GM20000 (cell line): ENCODE results near the gene VIPAS39.

Experiments
- DNase-seq: peaks from one replicate; pipeline ENCODE4 v3.0.0; 2012; ENCODE audit warnings: low spot score
- TF ChIP-seq, protein P1 (sequence below): IDR thresholded peaks from 2 replicates; pipeline ENCODE4 v1.5.1; 2012; ENCODE audit warnings: mild to moderate bottlenecking, control low read depth; ENCODE audit errors: extremely low read depth, missing control alignments

VIPAS39 gene

DNA sequence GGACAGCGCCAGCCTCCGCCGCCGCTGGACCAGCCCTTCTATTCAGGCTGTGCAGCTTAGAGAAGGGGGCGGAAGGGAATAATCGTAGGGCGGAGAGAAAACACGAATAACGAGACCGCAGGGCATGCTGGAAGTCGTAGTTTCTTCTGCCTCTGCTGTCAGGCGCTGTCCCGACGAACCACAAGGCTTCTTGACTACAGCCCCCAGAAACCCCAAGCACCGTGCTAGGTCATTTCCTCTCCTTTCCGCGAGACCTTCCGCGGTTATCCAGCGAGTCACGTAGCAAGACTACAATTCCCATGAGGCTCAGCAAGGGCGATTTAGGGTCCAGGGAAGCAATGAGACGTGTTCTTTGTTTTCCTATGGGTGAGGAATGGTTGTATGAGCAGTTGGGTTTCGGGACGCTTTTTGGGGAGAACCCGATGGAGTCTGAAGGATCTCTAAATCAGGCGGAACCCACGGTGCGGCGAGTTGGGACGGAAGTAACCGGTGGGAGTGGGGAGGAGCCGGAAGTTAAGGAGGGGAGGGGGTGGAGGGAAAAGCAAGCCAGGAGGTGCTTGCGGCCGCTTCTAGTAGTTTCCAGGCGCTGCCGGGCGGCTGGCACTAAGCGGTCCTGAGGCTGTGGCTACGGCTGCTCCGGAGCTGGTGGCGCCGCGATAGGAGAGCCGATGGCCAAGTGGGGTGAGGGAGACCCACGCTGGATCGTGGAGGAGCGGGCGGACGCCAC, at the start of gene VIPAS39, which contains the start of gene AHSA1:
TSS of gene VIPAS39 (minus strand) at position 80 of the 727 bp plus-strand sequence. CDS start 3,499 bp downstream, outside the sequence.
TSS of gene AHSA1 (plus strand) at position 572 of the 727 bp plus-strand sequence. CDS start at position 669, 97 bp downstream.
- TF ChIP-seq, protein P1, sequence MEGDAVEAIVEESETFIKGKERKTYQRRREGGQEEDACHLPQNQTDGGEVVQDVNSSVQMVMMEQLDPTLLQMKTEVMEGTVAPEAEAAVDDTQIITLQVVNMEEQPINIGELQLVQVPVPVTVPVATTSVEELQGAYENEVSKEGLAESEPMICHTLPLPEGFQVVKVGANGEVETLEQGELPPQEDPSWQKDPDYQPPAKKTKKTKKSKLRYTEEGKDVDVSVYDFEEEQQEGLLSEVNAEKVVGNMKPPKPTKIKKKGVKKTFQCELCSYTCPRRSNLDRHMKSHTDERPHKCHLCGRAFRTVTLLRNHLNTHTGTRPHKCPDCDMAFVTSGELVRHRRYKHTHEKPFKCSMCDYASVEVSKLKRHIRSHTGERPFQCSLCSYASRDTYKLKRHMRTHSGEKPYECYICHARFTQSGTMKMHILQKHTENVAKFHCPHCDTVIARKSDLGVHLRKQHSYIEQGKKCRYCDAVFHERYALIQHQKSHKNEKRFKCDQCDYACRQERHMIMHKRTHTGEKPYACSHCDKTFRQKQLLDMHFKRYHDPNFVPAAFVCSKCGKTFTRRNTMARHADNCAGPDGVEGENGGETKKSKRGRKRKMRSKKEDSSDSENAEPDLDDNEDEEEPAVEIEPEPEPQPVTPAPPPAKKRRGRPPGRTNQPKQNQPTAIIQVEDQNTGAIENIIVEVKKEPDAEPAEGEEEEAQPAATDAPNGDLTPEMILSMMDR, result no peak

DNA sequence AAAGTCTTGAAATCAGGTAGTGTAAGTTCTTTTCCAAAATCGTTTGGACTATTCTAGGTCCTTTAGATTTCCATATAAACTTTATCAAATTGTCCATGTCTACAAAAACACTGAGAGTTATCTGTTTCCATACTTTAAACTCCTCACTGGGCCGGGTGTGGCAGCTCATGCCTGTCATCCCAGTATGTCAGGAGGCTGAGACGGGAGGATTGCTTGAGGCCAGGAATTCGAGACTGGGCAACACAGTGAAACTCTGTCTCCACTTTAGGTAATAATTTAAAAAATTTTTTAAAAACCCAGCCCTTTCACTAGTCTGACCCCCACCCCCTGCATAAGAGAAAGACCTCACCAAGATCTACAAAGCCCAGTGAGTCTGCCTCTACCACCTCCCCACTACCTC, 47.6 kb upstream of the VIPAS39 start:
- TF ChIP-seq, protein P1, result no peak
- DNase-seq, result no peak

More for the DNA sequence above, at the start of gene VIPAS39, which contains the start of gene AHSA1:
- DNase-seq, result peak; percentile 90

DNA sequence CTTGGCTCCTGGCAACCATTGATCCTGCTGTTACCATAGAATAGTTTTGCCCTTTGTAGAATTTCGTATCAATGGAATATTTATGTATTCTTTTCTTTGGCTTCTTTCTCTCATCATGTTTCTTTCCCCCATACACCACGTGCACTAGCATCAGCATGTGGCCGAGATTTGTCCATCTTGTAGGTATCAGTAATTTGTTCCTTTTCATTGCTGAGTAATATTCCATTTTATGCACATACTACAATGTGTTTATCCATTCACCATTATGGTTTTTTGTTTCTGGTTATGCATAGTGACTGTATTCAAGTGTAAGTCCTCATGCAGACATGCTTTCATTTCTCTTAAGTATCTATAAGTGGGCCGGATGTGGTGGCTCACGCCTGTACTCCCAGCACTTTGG, 45.7 kb upstream of the VIPAS39 start:
- TF ChIP-seq, protein P1, result no peak
- DNase-seq, result no peak

DNA sequence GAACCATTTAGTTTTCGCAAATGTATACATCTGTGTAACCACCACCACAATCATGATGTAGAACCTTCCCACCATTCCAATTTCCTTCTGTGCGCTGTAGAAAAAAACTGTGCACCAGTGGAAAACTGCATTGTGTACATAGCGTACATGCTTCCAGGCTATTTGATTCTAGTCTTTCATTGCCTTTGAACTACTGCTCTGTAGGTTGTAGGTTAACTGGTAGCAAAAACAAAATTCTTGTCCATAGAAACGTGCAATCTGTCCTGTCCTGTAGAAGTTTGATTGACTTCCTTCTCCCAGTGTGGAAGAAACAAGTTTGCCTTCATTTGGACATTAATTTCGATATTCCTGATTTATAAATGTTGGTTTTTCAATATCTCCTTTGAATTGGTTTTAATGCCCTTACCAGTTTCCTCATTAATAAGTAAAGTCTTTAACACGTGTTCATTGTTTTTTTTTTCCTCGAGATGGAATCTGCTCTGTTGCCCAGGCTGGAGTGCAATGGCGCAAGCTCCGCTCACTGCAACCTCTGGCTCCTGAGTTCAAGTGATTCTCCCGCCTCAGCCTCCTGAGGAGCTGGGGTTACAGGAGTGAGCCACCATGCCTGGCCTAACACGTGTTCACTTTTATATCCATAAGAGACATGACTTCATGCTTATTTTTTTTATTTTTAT, 44.8 kb upstream of the VIPAS39 start:
- TF ChIP-seq, protein P1, result no peak
- DNase-seq, result no peak

DNA sequence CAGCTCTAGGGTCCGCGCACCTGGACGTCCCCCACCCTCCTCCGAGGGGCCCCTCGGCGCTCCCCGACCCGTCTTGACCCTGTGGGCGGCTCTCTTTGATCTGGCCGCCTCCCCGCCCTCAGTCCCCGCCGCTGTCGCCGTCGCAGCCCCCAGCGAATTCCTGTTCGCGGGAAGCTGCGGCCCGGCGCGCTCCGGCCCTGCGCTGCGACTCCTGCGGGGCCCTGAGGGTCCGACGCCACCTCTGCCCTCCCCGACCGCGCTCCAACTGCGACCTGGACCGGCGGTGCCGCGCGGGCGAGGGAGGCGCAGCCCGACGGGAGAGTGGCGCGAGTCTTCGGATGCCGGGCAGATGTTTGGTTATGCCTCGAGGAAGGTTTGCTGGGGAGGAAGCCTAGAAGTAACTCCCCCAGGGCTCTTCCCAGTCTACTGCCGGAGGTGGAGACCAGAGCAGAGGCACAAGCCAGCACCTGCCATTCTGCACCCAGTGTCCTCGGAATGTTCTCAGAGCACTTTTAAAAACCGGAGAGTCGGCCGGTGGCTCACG, 41.7 kb upstream of the VIPAS39 start:
- TF ChIP-seq, protein P1, result no peak
- DNase-seq, result peak; percentile 64

GRCh38 chr14:77498120-77498979, 40.9 kb upstream of the VIPAS39 start, which contains the start of gene ISM2:
Gene ISM2, minus strand, starts transcription at chr14:77498816. Its CDS starts 23 bp downstream, at chr14:77498793.
- TF ChIP-seq, protein P1, result no peak
- peak; percentile 89 for DNase-seq
